Memory B cell (primary cell): ENCODE data around the gene ZBTB48.
"Not testable (repeated sequence)": the region's sequence is repeated elsewhere in the genome, so short reads cannot be mapped to it uniquely, and the experiment has no call there.

Source experiments
- ATAC-seq: fragments of 150-1000 bp; cut with Tn5 transposase; 2 replicates; pipeline ENCODE4 v1.10.0; 2021; ENCODE audit warnings: low read depth, mild to moderate bottlenecking, moderate library complexity
- DNase-seq, 2 donors: peaks; one replicate each; pipeline ENCODE4 v3.0.0; 2022; ENCODE audit warnings: low spot score in 2 of 2
- H3K27ac Mint-ChIP-seq: one replicate; pipeline ENCODE4 v1.8.0; 2022; ENCODE audit warnings: mild to moderate bottlenecking, moderate library complexity, mixed read lengths
- H3K27me3 Mint-ChIP-seq: one replicate; pipeline ENCODE4 v1.8.0; 2022; ENCODE audit warnings: mixed read lengths
- H3K36me3 Mint-ChIP-seq: one replicate; pipeline ENCODE4 v1.8.0; 2022; ENCODE audit warnings: mild to moderate bottlenecking, mixed read lengths
- H3K4me1 Mint-ChIP-seq: one replicate; pipeline ENCODE4 v1.8.0; 2022; ENCODE audit warnings: mixed read lengths
- H3K4me3 Mint-ChIP-seq: one replicate; pipeline ENCODE4 v1.8.0; 2022; ENCODE audit warnings: mild to moderate bottlenecking, moderate library complexity, mixed read lengths
- H3K9me3 Mint-ChIP-seq: one replicate; pipeline ENCODE4 v1.8.0; 2022; ENCODE audit warnings: mixed read lengths

The ZBTB48 gene

DNA sequence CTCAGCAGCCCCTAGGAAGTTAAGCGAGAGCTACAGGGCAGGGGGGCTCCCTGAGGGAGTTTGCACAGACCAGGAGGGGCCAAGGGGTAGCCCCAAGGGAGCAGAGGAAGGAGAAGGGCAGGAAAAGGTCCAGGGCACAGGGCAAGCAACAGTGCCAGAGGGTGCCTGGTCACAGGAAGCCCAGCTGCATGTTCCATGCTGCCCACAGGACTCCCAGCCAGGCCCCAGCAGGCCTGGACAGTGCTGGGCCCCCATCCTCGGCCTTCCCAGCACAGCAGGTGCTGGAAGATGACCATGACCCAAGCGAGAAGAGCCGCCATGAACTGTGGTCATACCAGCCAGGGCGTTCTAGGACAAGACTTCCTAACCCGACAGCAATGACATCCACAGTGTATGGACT lies 11.8 kb downstream of the ZBTB48 start:
- no peaks in the 10 kb centered on the region for H3K27me3 Mint-ChIP-seq
- no peaks in the 10 kb centered on the region for H3K9me3 Mint-ChIP-seq
- DNase-seq (no peak), ATAC-seq (no peak)
- no peak overlapping the region for H3K4me3 Mint-ChIP-seq
- no peak overlapping the region for H3K27ac Mint-ChIP-seq
- H3K36me3 Mint-ChIP-seq, result peaks cover 5% of the 10 kb centered on the region
- H3K4me1 Mint-ChIP-seq, result peaks cover 11% of the 10 kb centered on the region

DNA sequence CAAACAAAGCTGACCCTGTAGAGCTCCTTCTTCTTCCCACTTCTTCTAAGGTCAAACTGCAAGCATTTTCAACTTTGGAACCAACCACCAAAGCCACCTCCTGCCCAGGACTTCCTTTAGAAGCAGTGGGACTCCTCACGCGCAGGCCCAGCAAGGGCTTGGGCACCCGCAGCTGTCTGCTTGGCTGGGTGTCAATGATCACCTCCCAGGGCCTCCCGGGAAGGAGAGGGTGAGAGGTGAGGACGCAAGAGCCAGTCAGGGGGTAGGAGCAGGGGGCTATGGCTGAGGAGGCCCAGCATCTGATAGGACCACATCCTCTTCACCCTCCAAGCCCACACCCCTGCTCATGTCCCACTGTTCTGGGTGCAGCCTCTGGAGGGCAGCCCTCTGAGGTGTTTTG lies 12.6 kb downstream of the ZBTB48 start:
- no peak for DNase-seq
- no peaks in the 10 kb centered on the region for H3K27me3 Mint-ChIP-seq
- no peak overlapping the region for H3K27ac Mint-ChIP-seq
- peaks cover 5% of the 10 kb centered on the region for H3K36me3 Mint-ChIP-seq
- no peak for ATAC-seq
- H3K4me1 Mint-ChIP-seq, result peaks cover 9% of the 10 kb centered on the region
- H3K4me3 Mint-ChIP-seq, result no peak overlapping the region
- H3K9me3 Mint-ChIP-seq, result no peaks in the 10 kb centered on the region

DNA sequence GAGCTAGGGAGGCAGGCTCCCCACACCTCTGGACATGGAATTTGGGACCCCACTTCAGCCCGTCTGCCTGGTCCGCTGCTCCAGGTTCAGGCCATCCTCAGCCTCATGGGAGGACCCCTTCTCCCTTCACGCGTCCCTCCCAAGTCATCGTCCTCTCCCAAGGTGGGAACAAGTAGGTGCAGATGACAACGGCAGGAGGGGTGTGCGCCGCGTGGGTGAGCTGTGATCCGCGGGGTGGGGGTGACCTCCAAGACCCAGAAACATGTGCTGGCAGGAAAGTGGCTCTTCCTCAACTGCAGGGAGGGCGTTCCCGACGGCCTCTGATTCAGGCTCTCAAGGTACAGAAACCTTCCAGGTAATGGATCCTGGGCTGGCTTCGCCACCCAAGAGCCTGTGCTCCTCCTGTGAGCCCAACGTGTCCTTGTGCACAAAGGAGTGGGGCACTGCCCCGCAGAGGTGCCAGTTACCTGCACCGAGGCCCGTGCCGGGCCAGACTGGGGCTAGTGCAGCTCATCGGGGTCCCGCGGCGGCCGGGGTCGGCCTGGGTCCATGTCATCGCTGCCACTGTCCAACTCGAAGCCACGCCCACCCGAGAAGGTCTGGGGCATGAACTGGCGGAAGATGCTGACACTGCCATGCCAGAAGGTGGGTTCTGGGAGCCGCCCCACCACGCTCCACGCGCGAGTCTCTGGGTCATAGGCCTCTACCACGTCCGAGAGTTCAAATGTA lies 13.2 kb downstream of the ZBTB48 start:
- H3K4me3 Mint-ChIP-seq, result no peak overlapping the region
- H3K36me3 Mint-ChIP-seq, result peaks cover 3% of the 10 kb centered on the region
- no peak for ATAC-seq
- H3K9me3 Mint-ChIP-seq, result no peaks in the 10 kb centered on the region
- H3K27ac Mint-ChIP-seq, result no peak overlapping the region
- no peaks in the 10 kb centered on the region for H3K27me3 Mint-ChIP-seq
- no peak for DNase-seq
- peaks cover 6% of the 10 kb centered on the region for H3K4me1 Mint-ChIP-seq

DNA sequence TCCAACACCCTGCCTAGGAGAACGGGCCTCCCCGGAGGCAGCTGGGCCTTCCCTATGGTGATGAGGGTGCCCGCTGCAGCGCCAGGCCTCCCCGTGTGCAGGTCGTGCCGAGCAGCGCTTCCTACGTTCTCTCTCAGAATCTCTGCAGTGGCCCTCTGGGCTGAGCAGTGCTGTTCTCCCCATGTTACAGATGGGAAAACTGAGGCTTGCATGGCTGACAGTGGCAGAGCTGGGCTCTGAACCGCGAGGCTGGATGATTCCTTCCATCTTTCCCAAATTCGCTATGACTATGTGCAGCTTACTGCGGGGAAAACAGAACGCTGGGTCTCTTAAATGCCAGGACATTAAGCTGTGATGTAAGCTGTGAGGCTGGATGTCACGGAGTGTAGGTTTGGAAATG lies 14.0 kb downstream of the ZBTB48 start:
- Mint-ChIP-seq H3K9me3 (no peaks in the 10 kb centered on the region), H3K4me3 (no peak overlapping the region), H3K27me3 (no peaks in the 10 kb centered on the region), H3K27ac (no peak overlapping the region), H3K4me1 (peaks cover 6% of the 10 kb centered on the region), H3K36me3 (peaks cover 2% of the 10 kb centered on the region)
- ATAC-seq (no peak), DNase-seq (no peak)

DNA sequence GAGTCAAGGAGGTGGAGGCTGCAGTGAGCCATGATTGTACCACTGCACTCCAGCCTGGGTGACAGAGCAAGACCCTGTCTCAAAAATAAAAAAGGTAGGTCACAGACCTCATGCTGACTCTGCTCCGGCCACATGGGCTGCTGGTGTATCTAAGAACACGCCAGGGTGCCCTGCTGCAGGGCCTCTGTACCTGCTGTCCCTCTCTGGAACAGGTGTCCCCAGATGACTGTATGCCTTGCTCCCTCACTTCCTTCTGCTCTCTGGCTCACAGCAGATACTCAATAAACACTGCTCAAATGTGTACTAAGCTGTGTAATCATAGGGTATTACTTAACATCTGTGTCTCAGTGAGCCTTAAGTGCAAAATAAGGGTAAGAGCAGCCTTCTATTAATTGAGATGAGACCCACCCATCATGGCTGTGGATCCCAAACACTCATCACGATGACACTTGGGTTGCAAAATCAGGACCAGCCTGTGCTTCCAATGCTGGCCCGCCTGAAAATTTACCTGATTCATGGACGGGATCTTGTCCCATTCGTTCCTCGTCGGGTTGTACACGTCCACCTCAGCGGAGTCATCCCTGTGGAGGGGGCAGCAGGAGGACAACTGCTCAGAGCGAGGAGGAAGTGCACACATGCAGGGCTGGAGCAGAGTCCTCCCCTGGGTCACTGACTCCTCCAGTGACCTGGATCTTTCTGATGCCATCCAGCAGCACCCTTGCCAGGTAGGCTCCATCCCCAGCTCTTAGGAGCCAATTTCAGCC lies 15.4 kb downstream of the ZBTB48 start:
- H3K9me3 Mint-ChIP-seq, result no peaks in the 10 kb centered on the region
- peaks cover 13% of the 10 kb centered on the region for H3K4me1 Mint-ChIP-seq
- no peak overlapping the region for H3K27ac Mint-ChIP-seq
- H3K4me3 Mint-ChIP-seq, result no peak overlapping the region
- DNase-seq (no peak), ATAC-seq (no peak)
- no peaks in the 10 kb centered on the region for H3K27me3 Mint-ChIP-seq
- no peaks in the 10 kb centered on the region for H3K36me3 Mint-ChIP-seq

DNA sequence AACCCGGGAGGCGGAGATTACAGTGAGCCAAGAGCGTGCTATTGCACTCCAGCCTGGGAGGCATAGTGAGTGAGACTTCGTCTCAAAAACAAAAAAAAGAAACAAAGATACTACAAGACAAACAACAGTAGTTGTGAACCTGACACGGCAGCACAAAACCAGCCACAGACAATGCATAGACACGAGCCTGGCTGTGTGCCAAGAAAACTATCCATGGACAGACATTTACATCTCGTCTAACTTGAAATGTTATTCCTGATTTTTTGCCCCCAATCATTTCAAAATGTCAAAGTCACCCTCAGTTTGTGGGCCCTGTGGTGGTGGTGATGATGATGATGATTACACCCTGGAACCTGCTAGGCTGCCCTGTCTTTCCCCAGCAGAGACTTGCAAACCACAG lies 16.6 kb downstream of the ZBTB48 start:
- no peaks in the 10 kb centered on the region for H3K9me3 Mint-ChIP-seq
- H3K36me3 Mint-ChIP-seq, result no peaks in the 10 kb centered on the region
- H3K4me3 Mint-ChIP-seq, result no peak overlapping the region
- peaks cover 16% of the 10 kb centered on the region for H3K4me1 Mint-ChIP-seq
- ATAC-seq (no peak), DNase-seq (no peak)
- H3K27me3 Mint-ChIP-seq, result no peaks in the 10 kb centered on the region
- no peak overlapping the region for H3K27ac Mint-ChIP-seq

DNA sequence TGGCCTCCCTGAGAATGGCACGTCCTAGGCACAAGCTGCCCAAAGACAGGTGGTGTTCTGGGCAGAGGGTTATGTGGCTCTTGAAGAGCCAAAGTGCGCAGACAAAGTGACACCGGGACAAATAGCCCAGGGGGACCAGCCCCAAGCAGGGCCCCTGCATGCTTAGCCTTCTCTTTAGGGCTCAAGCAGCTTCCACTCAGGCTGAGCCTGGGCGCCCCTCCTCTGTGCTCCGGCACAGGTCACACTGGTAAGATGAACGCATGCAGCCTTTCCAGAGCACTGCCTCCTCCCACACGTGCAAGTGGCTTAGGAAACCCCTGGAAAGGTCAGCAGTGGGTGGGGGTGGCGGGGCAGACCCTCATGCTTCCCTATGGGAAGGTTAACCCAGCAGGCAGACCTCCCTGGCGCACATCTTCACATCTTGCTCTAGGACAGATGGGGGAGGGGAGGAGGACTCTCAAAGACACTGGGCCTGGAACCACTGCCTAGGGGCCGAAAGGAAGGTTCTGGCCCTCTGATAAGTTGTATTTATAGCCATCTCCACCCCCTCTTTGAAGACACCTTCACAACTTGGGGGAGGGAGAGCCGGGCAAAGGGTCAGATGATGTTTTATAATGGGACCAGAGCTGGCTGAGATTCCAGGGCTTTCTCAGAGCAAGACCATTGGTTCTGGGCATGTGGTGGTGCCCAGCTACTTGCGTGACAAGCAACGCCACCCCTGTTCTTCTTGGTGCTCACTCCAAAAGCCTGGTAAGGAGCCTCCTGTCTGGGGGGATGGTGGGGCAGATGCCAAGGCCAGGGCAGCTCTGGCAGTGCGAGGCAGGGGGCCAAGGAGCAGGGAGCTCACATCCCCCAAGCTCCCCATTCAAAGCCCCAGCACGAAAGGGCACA lies 17.3 kb downstream of the ZBTB48 start:
- no peak for ATAC-seq
- Mint-ChIP-seq H3K4me1 (peaks cover 16% of the 10 kb centered on the region), H3K36me3 (no peaks in the 10 kb centered on the region), H3K27me3 (no peaks in the 10 kb centered on the region), H3K27ac (no peak overlapping the region), H3K9me3 (no peaks in the 10 kb centered on the region), H3K4me3 (no peak overlapping the region)
- no peak for DNase-seq

DNA sequence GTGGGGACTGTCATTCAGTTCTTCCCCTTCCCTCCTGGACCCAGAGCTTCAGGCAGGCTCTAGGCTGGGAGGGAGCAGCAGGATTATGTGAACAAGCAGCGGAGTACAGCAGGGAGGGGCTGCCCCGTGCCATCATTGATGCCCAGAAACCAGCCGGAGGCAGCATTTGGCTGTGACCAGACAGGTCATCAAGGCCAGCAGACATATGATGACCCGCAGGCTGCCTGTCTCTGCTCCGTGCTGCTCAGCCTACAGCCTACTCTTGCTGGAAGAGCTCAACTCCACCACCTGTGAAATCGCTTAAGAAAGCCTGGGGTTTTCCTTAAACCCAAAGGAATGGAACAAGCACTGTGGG lies 18.0 kb downstream of the ZBTB48 start:
- H3K4me1 Mint-ChIP-seq, result peaks cover 16% of the 10 kb centered on the region
- H3K27me3 Mint-ChIP-seq, result no peaks in the 10 kb centered on the region
- no peaks in the 10 kb centered on the region for H3K9me3 Mint-ChIP-seq
- H3K4me3 Mint-ChIP-seq, result no peak overlapping the region
- ATAC-seq, result no peak
- H3K27ac Mint-ChIP-seq, result no peak overlapping the region
- H3K36me3 Mint-ChIP-seq, result no peaks in the 10 kb centered on the region
- no peak for DNase-seq

DNA sequence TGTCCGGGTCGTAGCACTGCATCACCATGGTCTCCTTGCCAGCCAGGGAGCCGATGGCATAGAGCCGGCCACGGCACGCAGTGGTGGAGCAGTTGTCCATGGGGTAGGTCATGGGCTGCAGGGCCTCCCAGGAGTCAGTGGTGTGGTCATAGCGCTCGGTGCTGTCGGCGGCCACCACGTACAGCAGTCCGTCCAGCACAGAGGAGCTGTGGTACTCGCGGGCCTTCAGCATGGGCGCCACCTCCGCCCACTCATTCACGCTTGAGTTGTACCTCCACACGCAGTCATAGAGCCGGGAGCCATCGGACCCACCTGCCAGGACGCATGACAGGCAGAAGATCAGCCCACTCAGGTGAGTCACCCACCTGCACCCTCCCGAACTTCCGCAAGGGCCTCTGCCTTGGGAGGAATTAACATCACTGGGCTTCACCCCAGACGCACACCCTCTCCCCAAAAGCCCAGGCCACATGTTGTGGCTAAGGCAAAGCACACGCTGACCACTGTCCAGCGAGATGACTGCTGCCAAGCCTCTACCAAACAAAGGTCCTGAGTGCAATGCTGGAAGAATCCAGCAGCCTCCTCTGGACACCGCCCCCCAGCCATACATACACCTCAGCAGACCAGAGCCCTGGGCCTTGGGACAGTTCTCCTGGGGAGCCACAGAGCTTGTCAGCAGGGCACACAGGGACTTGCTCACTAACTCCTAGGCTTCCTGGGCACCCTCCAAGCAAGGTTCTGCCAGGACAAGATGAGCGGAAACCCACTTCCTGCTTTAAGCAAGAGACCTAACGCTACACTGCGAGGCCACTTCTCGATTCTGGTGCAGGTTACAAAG lies 19.6 kb downstream of the ZBTB48 start:
- ATAC-seq (peak; percentile 13), DNase-seq (peak in 1 of 2 donors; percentile 33)
- peak overlapping the region; percentile 80 for H3K4me3 Mint-ChIP-seq
- peak overlapping the region; percentile 81 for H3K27ac Mint-ChIP-seq
- peaks cover 16% of the 10 kb centered on the region for H3K4me1 Mint-ChIP-seq
- no peaks in the 10 kb centered on the region for H3K36me3 Mint-ChIP-seq
- H3K9me3 Mint-ChIP-seq, result no peaks in the 10 kb centered on the region
- no peaks in the 10 kb centered on the region for H3K27me3 Mint-ChIP-seq

DNA sequence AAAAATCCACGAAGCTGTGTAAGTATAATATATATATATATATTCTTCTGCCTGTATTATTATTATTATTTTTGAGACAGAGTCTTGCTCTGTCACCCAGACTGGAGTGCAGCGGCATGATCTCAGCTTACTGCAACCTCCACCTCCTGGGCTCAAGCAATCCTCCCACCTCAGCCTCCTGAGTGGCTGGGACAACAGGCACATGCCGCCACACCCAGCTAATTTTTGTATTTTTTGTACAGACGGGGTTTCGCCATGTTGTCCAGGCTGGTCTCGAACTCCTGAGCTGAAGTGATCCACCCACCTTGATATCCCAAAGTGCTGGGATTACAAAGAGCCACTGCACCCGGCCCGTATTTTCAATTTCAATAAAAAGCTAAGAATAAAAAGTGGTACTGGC lies 20.2 kb downstream of the ZBTB48 start:
- Mint-ChIP-seq H3K4me3 (peak overlapping the region; percentile 97), H3K27ac (peak overlapping the region; percentile 81), H3K4me1 (peaks cover 16% of the 10 kb centered on the region)
- ATAC-seq, H3K36me3 Mint-ChIP-seq, H3K9me3 Mint-ChIP-seq, DNase-seq, H3K27me3 Mint-ChIP-seq: not testable (repeated sequence)

DNA sequence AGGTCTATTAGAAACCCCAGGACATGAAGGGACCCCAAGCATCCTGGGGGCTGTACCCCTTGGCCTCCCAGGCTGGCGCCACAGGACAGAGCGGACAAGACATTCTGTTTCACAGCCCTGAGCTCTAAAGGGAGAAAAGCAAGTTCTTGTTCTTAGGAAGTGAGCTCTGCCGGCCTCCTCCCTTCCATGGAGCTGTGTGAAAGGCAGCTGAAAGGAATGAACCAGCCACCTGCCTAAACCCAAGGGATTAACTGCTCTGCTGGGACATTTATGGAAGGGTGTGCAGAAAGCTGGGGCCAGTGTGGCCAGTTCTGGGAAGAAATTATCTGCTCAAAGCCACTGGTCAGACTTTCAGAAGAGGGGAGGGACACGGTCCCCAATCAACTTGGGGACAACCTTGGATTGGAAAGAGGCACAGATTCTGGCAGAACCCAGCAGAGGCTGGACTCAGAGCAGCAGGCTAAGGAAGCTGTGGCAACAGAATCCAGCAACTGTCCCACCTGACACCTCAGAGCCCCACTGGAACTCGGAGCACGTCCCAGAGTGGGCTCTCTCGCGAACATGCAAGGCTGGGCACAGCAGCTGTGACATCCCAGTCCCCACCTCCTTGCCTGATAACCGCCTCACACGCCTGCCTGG lies 20.7 kb downstream of the ZBTB48 start:
- Mint-ChIP-seq H3K4me1 (peaks cover 16% of the 10 kb centered on the region), H3K9me3 (no peaks in the 10 kb centered on the region), H3K36me3 (no peaks in the 10 kb centered on the region), H3K27ac (peak overlapping the region; percentile 90), H3K27me3 (no peaks in the 10 kb centered on the region), H3K4me3 (peak overlapping the region; percentile 97)
- ATAC-seq, result no peak
- DNase-seq, result no peak

DNA sequence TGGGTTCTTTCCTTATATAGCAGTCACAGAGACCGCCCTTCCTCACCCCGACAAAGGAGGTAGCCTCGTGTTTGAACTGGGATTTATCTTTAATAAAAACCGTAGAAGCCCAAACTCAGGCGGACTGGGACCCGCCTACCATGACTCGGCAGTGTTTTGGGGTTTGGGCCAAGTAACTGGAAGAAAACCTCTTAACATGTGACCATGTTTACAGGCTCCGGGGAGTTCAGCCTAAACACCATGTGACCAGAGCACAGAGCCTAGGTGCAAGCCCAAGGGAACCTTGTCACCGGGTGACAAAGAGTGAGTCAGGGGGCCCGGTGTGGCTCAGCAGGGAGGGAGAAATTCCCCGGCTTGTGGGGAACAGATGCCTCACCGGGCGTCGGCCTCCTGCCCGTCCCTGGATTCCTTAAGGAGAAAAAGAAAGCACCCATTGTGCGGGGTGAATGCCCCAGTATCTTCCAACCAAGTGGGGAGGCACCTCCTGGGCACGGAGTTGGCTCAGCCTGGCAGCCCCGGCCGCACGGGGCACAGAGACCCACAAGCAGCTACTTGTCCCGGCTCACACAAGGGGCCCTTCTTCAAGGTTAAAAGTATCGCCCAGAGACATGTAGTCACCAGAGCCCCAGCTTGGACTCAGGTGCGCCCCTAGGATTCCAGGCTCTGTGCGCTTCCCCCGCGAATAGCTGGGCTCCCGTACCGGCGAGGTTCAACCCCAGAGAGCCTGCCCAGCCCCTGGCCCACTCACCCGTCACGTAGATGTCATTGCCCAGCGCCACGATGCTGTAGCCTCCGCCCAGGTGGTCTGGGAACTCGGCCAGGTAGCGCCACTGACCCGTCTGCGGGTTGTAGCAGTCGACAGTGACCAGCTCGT lies 21.5 kb downstream of the ZBTB48 start:
- Mint-ChIP-seq H3K4me3 (peak overlapping the region; percentile 97), H3K27me3 (no peaks in the 10 kb centered on the region), H3K4me1 (peaks cover 14% of the 10 kb centered on the region), H3K36me3 (no peaks in the 10 kb centered on the region), H3K9me3 (no peaks in the 10 kb centered on the region), H3K27ac (peak overlapping the region; percentile 90)
- ATAC-seq, result peak; percentile 43
- DNase-seq, result peak; percentile 34 to 48
